Neural crest cell (in vitro differentiated cells): Measurements from ENCODE around the gene TTYH2. TPM values are rescaled to one million over a fixed set of nuclear protein-coding genes. Genes with fewer than 3 reads are reported as not detected.

Experiments used
- DNase-seq: peaks from one replicate; pipeline ENCODE4 v3.0.0; 2021; ENCODE audit warnings: low read depth, mixed read lengths, low spot score
- H3K27ac Mint-ChIP-seq: one replicate; pipeline ENCODE4 v1.8.0; 2021; ENCODE audit warnings: mild to moderate bottlenecking, mixed read lengths; ENCODE audit not compliant: unreplicated experiment
- H3K27me3 Mint-ChIP-seq: 2 replicates; pipeline ENCODE4 v1.8.0; 2021; ENCODE audit warnings: low read depth, mild to moderate bottlenecking, mixed read lengths
- H3K36me3 Mint-ChIP-seq: 2 replicates; pipeline ENCODE4 v1.8.0; 2021; ENCODE audit warnings: low read depth, mild to moderate bottlenecking, mixed read lengths
- H3K4me1 Mint-ChIP-seq: 2 replicates; pipeline ENCODE4 v1.8.0; 2021; ENCODE audit warnings: mixed read lengths
- H3K4me3 Mint-ChIP-seq: one replicate; pipeline ENCODE4 v1.8.0; 2021; ENCODE audit warnings: mild to moderate bottlenecking, mixed read lengths
- H3K9me3 Mint-ChIP-seq: 2 replicates; pipeline ENCODE4 v1.8.0; 2021; ENCODE audit warnings: mixed read lengths
- CTCF ChIP-seq: fragments of 200-600 bp; sonication (generic); conservative IDR thresholded peaks from 2 replicates; pipeline ENCODE4 v1.5.0; 2021; ENCODE audit warnings: antibody characterized with exemption, mild to moderate bottlenecking
- total RNA-seq: library from RNA; stranded (reverse); gene quantifications from 2 replicates; pipeline ENCODE4 v1.2.1, GENCODE V29; 2021

Gene TTYH2
- total RNA-seq, 1 donor from 2014 or later = 3.0 TPM

GRCh38 chr17:74197801-74198200 is 15.6 kb upstream of the TTYH2 start:
- no peak for TF ChIP-seq CTCF
- Mint-ChIP-seq H3K4me3 (no peak overlapping the region), H3K4me1 (peaks cover 30% of the 10 kb centered on the region), H3K36me3 (no peaks in the 10 kb centered on the region), H3K27ac (no peak overlapping the region), H3K27me3 (peaks cover 37% of the 10 kb centered on the region), H3K9me3 (no peaks in the 10 kb centered on the region)
- no peak for DNase-seq

- Mint-ChIP-seq H3K9me3 (no peaks in the 10 kb centered on the region), H3K27me3 (peaks cover 40% of the 10 kb centered on the region), H3K4me3 (peak overlapping the region; percentile 47), H3K4me1 (peaks cover 38% of the 10 kb centered on the region), H3K27ac (no peak overlapping the region), H3K36me3 (peaks cover 3% of the 10 kb centered on the region)
- TF ChIP-seq CTCF = no peak
- DNase-seq = no peak
Observed at GRCh38 chr17:74198694-74199093, 14.7 kb upstream of the TTYH2 start.

GRCh38 chr17:74199306-74200092 is 13.9 kb upstream of the TTYH2 start:
- Mint-ChIP-seq H3K36me3 (peaks cover 4% of the 10 kb centered on the region), H3K27me3 (peaks cover 36% of the 10 kb centered on the region), H3K27ac (peak overlapping the region; percentile 97), H3K9me3 (no peaks in the 10 kb centered on the region), H3K4me3 (peak overlapping the region; percentile 89), H3K4me1 (peaks cover 39% of the 10 kb centered on the region)
- peak; percentile 98 for TF ChIP-seq CTCF
- DNase-seq = peak; percentile 85

GRCh38 chr17:74200112-74200511 is 13.3 kb upstream of the TTYH2 start:
- Mint-ChIP-seq H3K4me3 (no peak overlapping the region), H3K36me3 (peaks cover 6% of the 10 kb centered on the region), H3K27ac (no peak overlapping the region), H3K4me1 (peaks cover 44% of the 10 kb centered on the region), H3K27me3 (peaks cover 31% of the 10 kb centered on the region), H3K9me3 (no peaks in the 10 kb centered on the region)
- no peak for TF ChIP-seq CTCF
- no peak for DNase-seq

- peaks cover 50% of the 10 kb centered on the region for H3K4me1 Mint-ChIP-seq
- no peaks in the 10 kb centered on the region for H3K9me3 Mint-ChIP-seq
- no peak for DNase-seq
- H3K27me3 Mint-ChIP-seq = peaks cover 23% of the 10 kb centered on the region
- peaks cover 12% of the 10 kb centered on the region for H3K36me3 Mint-ChIP-seq
- TF ChIP-seq CTCF = no peak
- H3K4me3 Mint-ChIP-seq = peak overlapping the region; percentile 71
- peak overlapping the region; percentile 38 for H3K27ac Mint-ChIP-seq
Observed at GRCh38 chr17:74201250-74201649, 12.1 kb upstream of the TTYH2 start.
